Naive thymus-derived CD8-positive, alpha-beta T cell (primary cell): Measurements from ENCODE around the gene MGAT4A. TPM values are rescaled to one million over a fixed set of nuclear protein-coding genes. Genes with fewer than 3 reads are reported as not detected.

Experiments used
- ATAC-seq, 2 donors: fragments of 150-1000 bp; cut with Tn5 transposase in 1 of 2; sonication (Bioruptor Pico), chemical (Tn5 transposase) in 1 of 2; 1 replicate in 1 of 2; 2 replicates in 1 of 2; pipeline ENCODE4 v1.10.0; 2021; ENCODE audit warnings: mild to moderate bottlenecking in 2 of 2, moderate library complexity in 2 of 2
- POLR2A ChIA-PET: fragments of 350-600 bp; sonication (Branson Sonifier 250); formaldehyde crosslinking; loops from one replicate; lab custom pipeline; 2021; ENCODE audit warnings: antibody characterized with exemption; lab: Charles Lee
- DNase-seq, 10 donors: peaks; one replicate each; pipeline versions ENCODE4 v3.0.0 to v3.0.0-alpha.2; 2020 to 2022
- H3K27ac Mint-ChIP-seq, 10 donors: one replicate each; pipeline ENCODE4 v1.8.0; 2020 to 2022; ENCODE audit warnings: mild to moderate bottlenecking in 10 of 10, mixed read lengths in 10 of 10, moderate library complexity in 4 of 10, inconsistent platforms in 1 of 10
- H3K27me3 Mint-ChIP-seq, 5 donors: one replicate each; pipeline ENCODE4 v1.8.0; 2021 to 2022; ENCODE audit warnings: mixed read lengths in 5 of 5
- H3K36me3 Mint-ChIP-seq, 3 donors: one replicate each; pipeline ENCODE4 v1.8.0; 2020 to 2022; ENCODE audit warnings: mixed read lengths in 3 of 3, mild to moderate bottlenecking in 2 of 3, inconsistent platforms in 1 of 3
- H3K4me1 Mint-ChIP-seq, 4 donors: one replicate each; pipeline ENCODE4 v1.8.0; 2021 to 2022; ENCODE audit warnings: mixed read lengths in 4 of 4
- H3K4me3 Mint-ChIP-seq, 10 donors: one replicate each; pipeline ENCODE4 v1.8.0; 2020 to 2022; ENCODE audit warnings: mild to moderate bottlenecking in 10 of 10, mixed read lengths in 10 of 10, moderate library complexity in 6 of 10, inconsistent platforms in 1 of 10
- H3K9me3 Mint-ChIP-seq, 9 donors: one replicate each; pipeline ENCODE4 v1.8.0; 2020 to 2022; ENCODE audit warnings: mixed read lengths in 9 of 9, mild to moderate bottlenecking in 3 of 9, inconsistent platforms in 1 of 9, moderate library complexity in 1 of 9
- polyA plus RNA-seq, 3 donors: library from polyadenylated mRNA; unstranded; fragments of 300-500 nt; fragmentation: Illumina TruSeq; gene quantifications; one replicate each; pipeline ENCODE4 v1.2.3, GENCODE V29; 2021
- total RNA-seq, 8 experiments: library from RNA in 2 of 8; stranded (reverse) in 2 of 8; gene quantifications; one replicate each; pipeline ENCODE4 v1.2.3 and lab custom pipeline; 2021 to 2026

The MGAT4A gene
- total and polyA plus RNA-seq, 5 experiments from 2014 or later: 285 to 350 (median 295) TPM

- Mint-ChIP-seq H3K36me3 (peaks cover 0 to 39% (median 4%) of the 10 kb centered on the region in 3 donors), H3K9me3 (no peaks in the 10 kb centered on the region), H3K27me3 (no peaks in the 10 kb centered on the region), H3K4me1 (peaks cover 55 to 96% (median 94%) of the 10 kb centered on the region in 4 donors), H3K4me3 (peak overlapping the region; percentile 32 to 82 (median 74)), H3K27ac (peak overlapping the region; percentile 69 to 95 (median 86))
- ATAC-seq: no peak
- no peak for DNase-seq
- POLR2A ChIA-PET: interaction anchor here (0.6 to 3.1 kb wide), 6 partner anchors 12 to 59 kb away, joined by 3 to 17 read pairs (median 5); partner anchors contain the start of gene MGAT4A
Observed at GRCh38 chr2:98712145-98712544, 18.8 kb downstream of the MGAT4A start.

- Mint-ChIP-seq H3K27ac (peak overlapping the region; percentile 79 to 95 (median 86)), H3K9me3 (no peaks in the 10 kb centered on the region), H3K4me3 (peak overlapping the region; percentile 32 to 82 (median 74)), H3K27me3 (no peaks in the 10 kb centered on the region), H3K36me3 (peaks cover 0 to 40% (median 4%) of the 10 kb centered on the region in 3 donors), H3K4me1 (peaks cover 52 to 95% (median 90%) of the 10 kb centered on the region in 4 donors)
- peak in 1 of 10 donors; percentile 43 for DNase-seq
- POLR2A ChIA-PET: interaction anchor here (0.7 to 3.1 kb wide), 5 partner anchors 19 to 61 kb away, joined by 4 to 17 read pairs (median 6); partner anchors contain the start of gene MGAT4A
- peak; percentile 30 for ATAC-seq
Observed at GRCh38 chr2:98711506-98711905, 19.4 kb downstream of the MGAT4A start.

GRCh38 chr2:98710734-98711133 is 20.2 kb downstream of the MGAT4A start:
- H3K27ac Mint-ChIP-seq: peak overlapping the region; percentile 70 to 95 (median 85)
- peak overlapping the region; percentile 57 to 87 (median 74) for H3K4me3 Mint-ChIP-seq
- H3K36me3 Mint-ChIP-seq: peaks cover 0 to 43% (median 4%) of the 10 kb centered on the region in 3 donors
- no peaks in the 10 kb centered on the region for H3K27me3 Mint-ChIP-seq
- peaks cover 54 to 90% (median 87%) of the 10 kb centered on the region in 4 donors for H3K4me1 Mint-ChIP-seq
- H3K9me3 Mint-ChIP-seq: no peaks in the 10 kb centered on the region
- DNase-seq (no peak), ATAC-seq (peak in 1 of 2 donors; percentile 15)
- POLR2A ChIA-PET: interaction anchor here (1.2 to 3.1 kb wide), 3 partner anchors 50 to 60 kb away, joined by 4 to 17 read pairs (median 4); no protein-coding TSS in a partner anchor

GRCh38 chr2:98709535-98709934 is 21.4 kb downstream of the MGAT4A start:
- Mint-ChIP-seq H3K4me1 (peaks cover 55 to 88% (median 86%) of the 10 kb centered on the region in 4 donors), H3K27me3 (no peaks in the 10 kb centered on the region), H3K36me3 (peaks cover 0 to 50% (median 4%) of the 10 kb centered on the region in 3 donors), H3K27ac (peak overlapping the region; percentile 70 to 95 (median 87)), H3K9me3 (no peaks in the 10 kb centered on the region), H3K4me3 (peak overlapping the region; percentile 57 to 82 (median 74))
- ATAC-seq (no peak), DNase-seq (no peak)
- POLR2A ChIA-PET: interaction anchor here (0.7 to 3.1 kb wide), 6 partner anchors 11 to 61 kb away, joined by 3 to 17 read pairs (median 4); partner anchors contain the start of gene MGAT4A

GRCh38 chr2:98708396-98709186 is 22.3 kb downstream of the MGAT4A start:
- Mint-ChIP-seq H3K27me3 (no peaks in the 10 kb centered on the region), H3K4me1 (peaks cover 54 to 88% (median 86%) of the 10 kb centered on the region in 4 donors), H3K36me3 (peaks cover 0 to 42% (median 4%) of the 10 kb centered on the region in 3 donors), H3K9me3 (no peaks in the 10 kb centered on the region), H3K27ac (peak overlapping the region; percentile 70 to 95 (median 87)), H3K4me3 (peak overlapping the region; percentile 2 to 82 (median 74))
- no peak for DNase-seq
- POLR2A ChIA-PET: interaction anchor here (0.7 to 2.4 kb wide), 7 partner anchors 10 to 52 kb away, joined by 3 to 17 read pairs (median 3); partner anchors contain the start of gene MGAT4A
- ATAC-seq: no peak

- peak overlapping the region in 6 of 10 donors; percentile 11 to 49 (median 33) for H3K4me3 Mint-ChIP-seq
- ATAC-seq (no peak), DNase-seq (no peak)
- no peaks in the 10 kb centered on the region for H3K9me3 Mint-ChIP-seq
- POLR2A ChIA-PET: interaction anchor here (0.6 to 1.5 kb wide), 9 partner anchors 11 to 57 kb away, joined by 3 to 6 read pairs (median 4); no protein-coding TSS in a partner anchor
- peaks cover 55 to 89% (median 88%) of the 10 kb centered on the region in 4 donors for H3K4me1 Mint-ChIP-seq
- peaks cover 0 to 32% (median 4%) of the 10 kb centered on the region in 3 donors for H3K36me3 Mint-ChIP-seq
- H3K27me3 Mint-ChIP-seq: no peaks in the 10 kb centered on the region
- H3K27ac Mint-ChIP-seq: peak overlapping the region; percentile 10 to 87 (median 78)
Observed at GRCh38 chr2:98706591-98706990, 24.3 kb downstream of the MGAT4A start.

- Mint-ChIP-seq H3K4me1 (peaks cover 53 to 86% (median 83%) of the 10 kb centered on the region in 4 donors), H3K9me3 (no peaks in the 10 kb centered on the region), H3K27ac (peak overlapping the region; percentile 42 to 95 (median 84)), H3K4me3 (peak overlapping the region in 7 of 10 donors; percentile 15 to 70 (median 48)), H3K36me3 (peaks cover 0 to 34% (median 4%) of the 10 kb centered on the region in 3 donors), H3K27me3 (no peaks in the 10 kb centered on the region)
- ATAC-seq: no peak
- POLR2A ChIA-PET: interaction anchor here (0.5 to 2.4 kb wide), 4 partner anchors 26 to 41 kb away, joined by 3 to 12 read pairs (median 4); partner anchors contain the start of gene MGAT4A
- no peak for DNase-seq
Observed at GRCh38 chr2:98705333-98705617, 25.7 kb downstream of the MGAT4A start.

GRCh38 chr2:98704499-98705332 is 26.2 kb downstream of the MGAT4A start:
- H3K36me3 Mint-ChIP-seq: peaks cover 0 to 33% (median 4%) of the 10 kb centered on the region in 3 donors

GRCh38 chr2:98703738-98704137 is 27.2 kb downstream of the MGAT4A start:
- ATAC-seq: peak; percentile 19 to 24
- Mint-ChIP-seq H3K4me3 (peak overlapping the region; percentile 8 to 79 (median 62)), H3K9me3 (no peaks in the 10 kb centered on the region), H3K4me1 (peaks cover 45 to 83% (median 79%) of the 10 kb centered on the region in 4 donors), H3K36me3 (peaks cover 0 to 32% (median 4%) of the 10 kb centered on the region in 3 donors), H3K27ac (peak overlapping the region; percentile 83 to 95 (median 88)), H3K27me3 (no peaks in the 10 kb centered on the region)
- POLR2A ChIA-PET: interaction anchor here (0.5 to 2.4 kb wide), 10 partner anchors 12 to 67 kb away, joined by 3 to 12 read pairs (median 4); partner anchors contain the start of gene MGAT4A
- no peak for DNase-seq

More at GRCh38 chr2:98704499-98705332, 26.2 kb downstream of the MGAT4A start:
- H3K27me3 Mint-ChIP-seq: no peaks in the 10 kb centered on the region
- POLR2A ChIA-PET: interaction anchor here (0.5 to 2.4 kb wide), 7 partner anchors 13 to 66 kb away, joined by 3 to 12 read pairs (median 5); partner anchors contain the start of gene MGAT4A
- DNase-seq (no peak), ATAC-seq (no peak)
- H3K4me3 Mint-ChIP-seq: peak overlapping the region in 8 of 10 donors; percentile 7 to 79 (median 66)
- H3K9me3 Mint-ChIP-seq: no peaks in the 10 kb centered on the region
- H3K27ac Mint-ChIP-seq: peak overlapping the region; percentile 42 to 95 (median 85)
- H3K4me1 Mint-ChIP-seq: peaks cover 49 to 84% (median 81%) of the 10 kb centered on the region in 4 donors

- POLR2A ChIA-PET: interaction anchor here (0.5 to 2.4 kb wide), 11 partner anchors 11 to 68 kb away, joined by 3 to 12 read pairs (median 4); partner anchors contain the start of gene MGAT4A
- DNase-seq (no peak), ATAC-seq (peak; percentile 35 to 62)
- Mint-ChIP-seq H3K36me3 (peaks cover 0 to 34% (median 4%) of the 10 kb centered on the region in 3 donors), H3K27me3 (no peaks in the 10 kb centered on the region), H3K4me1 (peaks cover 45 to 83% (median 80%) of the 10 kb centered on the region in 4 donors), H3K4me3 (peak overlapping the region; percentile 60 to 87 (median 68)), H3K9me3 (no peaks in the 10 kb centered on the region), H3K27ac (peak overlapping the region; percentile 83 to 95 (median 90))
Observed at GRCh38 chr2:98702858-98703620, 27.9 kb downstream of the MGAT4A start.
